SH-SY5Y (cell line): ENCODE measurements around the gene CYBB.

Source experiments
- GATA2 ChIP-seq: IDR thresholded peaks from 2 replicates; pipeline ENCODE4 v1.6.1; 2011; ENCODE audit warnings: mild to moderate bottlenecking, low read depth, low read length
- GATA3 ChIP-seq: IDR thresholded peaks from 2 replicates; pipeline ENCODE4 v1.6.1; 2011; ENCODE audit warnings: low read depth, mild to moderate bottlenecking, low read length, moderate library complexity

Gene CYBB

GRCh38 chrX:37812110-37812509, 32.3 kb downstream of the CYBB start:
- TF ChIP-seq GATA2 (no peak), GATA3 (no peak)

GRCh38 chrX:37813570-37813969, 33.7 kb downstream of the CYBB start:
- no peak for TF ChIP-seq GATA3
- TF ChIP-seq GATA2 = no peak

GRCh38 chrX:37815366-37815765, 35.5 kb downstream of the CYBB start:
- TF ChIP-seq GATA2 (no peak), GATA3 (no peak)

GRCh38 chrX:37816766-37817165, 36.9 kb downstream of the CYBB start:
- no peak for TF ChIP-seq GATA3
- no peak for TF ChIP-seq GATA2

GRCh38 chrX:37817176-37817575, 37.3 kb downstream of the CYBB start:
- no peak for TF ChIP-seq GATA2

- TF ChIP-seq GATA2 (no peak), GATA3 (no peak)
Observed at GRCh38 chrX:37817579-37817978, 37.7 kb downstream of the CYBB start.

- no peak for TF ChIP-seq GATA2
- TF ChIP-seq GATA3 = no peak
Observed at GRCh38 chrX:37818031-37818430, 38.2 kb downstream of the CYBB start.

GRCh38 chrX:37820646-37821045, 40.8 kb downstream of the CYBB start:
- TF ChIP-seq GATA3 (no peak), GATA2 (no peak)

- TF ChIP-seq GATA3 = no peak
- no peak for TF ChIP-seq GATA2
Observed at GRCh38 chrX:37824491-37825214, 44.8 kb downstream of the CYBB start.

GRCh38 chrX:37825215-37825842, 45.5 kb downstream of the CYBB start:
- TF ChIP-seq GATA3 (no peak), GATA2 (no peak)

GRCh38 chrX:37829721-37830120, 49.9 kb downstream of the CYBB start:
- TF ChIP-seq GATA3 (no peak), GATA2 (no peak)

GRCh38 chrX:37830371-37830770, 50.5 kb downstream of the CYBB start:
- TF ChIP-seq GATA3 (no peak), GATA2 (no peak)

GRCh38 chrX:37834937-37835336, 55.1 kb downstream of the CYBB start:
- TF ChIP-seq GATA2 = no peak
- TF ChIP-seq GATA3 = no peak

GRCh38 chrX:37840931-37841330, 61.1 kb downstream of the CYBB start:
- TF ChIP-seq GATA3 = no peak

- no peak for TF ChIP-seq GATA3
- no peak for TF ChIP-seq GATA2
Observed at GRCh38 chrX:37844622-37845021, 64.8 kb downstream of the CYBB start.

- TF ChIP-seq GATA2 = no peak
- TF ChIP-seq GATA3 = no peak
Observed at GRCh38 chrX:37846141-37846540, 66.3 kb downstream of the CYBB start.

GRCh38 chrX:37846558-37846933, 66.7 kb downstream of the CYBB start:
- TF ChIP-seq GATA2 (no peak), GATA3 (no peak)
